K562 (cell line): ENCODE measurements around the gene SCARF2. TPM values are rescaled to one million over a fixed set of nuclear protein-coding genes. Genes with fewer than 3 reads are reported as not detected.

Experiments used
- MAZ ChIP-seq, 2 experiments: fragments of 450-650 bp in 1 of 2; sonication (generic) in 1 of 2; formaldehyde crosslinking; IDR thresholded peaks in 1 of 2; conservative IDR thresholded peaks in 1 of 2; 2 replicates each; pipeline versions ENCODE4 v1.4.0 to v1.5.0; 2020; ENCODE audit warnings: mild to moderate bottlenecking in 1 of 2, missing genetic modification reagents in 1 of 2
- MTA3 ChIP-seq: fragments of 450-650 bp; formaldehyde crosslinking; IDR thresholded peaks from 2 replicates; pipeline ENCODE4 v1.6.1; 2017; ENCODE audit warnings: mild to moderate bottlenecking, borderline replicate concordance
- ZBTB1 ChIP-seq: sonication (generic); formaldehyde crosslinking; IDR thresholded peaks from 2 replicates; pipeline ENCODE4 v1.8.1; 2023; ENCODE audit warnings: missing genetic modification reagents, low read depth, mild to moderate bottlenecking, borderline replicate concordance
- polyA plus RNA-seq, 8 experiments: library from polyadenylated mRNA; depleted of rRNA in 4 of 8; stranded (reverse) in 5 of 8; unstranded in 3 of 8; fragments of >200 nt; fragmentation: Nextera tagmentation in 2 of 8; fragmentation: Illumina TruSeq in 1 of 8; extraction: Ambion mirVana in 2 of 8; extraction: Trizol in 1 of 8; gene quantifications; 2 replicates each; pipeline versions ENCODE4 v1.2.1 to v1.2.3, GENCODE V29; 2011 to 2014; ENCODE audit warnings: inconsistent platforms in 1 of 8, missing spikeins in 1 of 8
- total RNA-seq, 7 experiments: library from RNA; depleted of rRNA in 6 of 7; stranded (reverse); fragments of >200 nt in 6 of 7; fragmentation: Illumina TruSeq in 2 of 7; extraction: Trizol in 2 of 7; gene quantifications; 2 replicates each; pipeline versions ENCODE4 v1.2.1 to v1.2.3, GENCODE V29; 2011 to 2021; ENCODE audit warnings: low replicate concordance in 1 of 7
- TF ChIP-seq, protein P1 (sequence below): fragments of 450-650 bp; IDR thresholded peaks from 2 replicates; pipeline ENCODE4 v1.6.1; 2016; ENCODE audit warnings: mild to moderate bottlenecking, moderate library complexity
- TF ChIP-seq, protein P2 (sequence below), 2 experiments: fragments of 450-650 bp in 1 of 2; sonication (generic) in 1 of 2; formaldehyde crosslinking in 1 of 2; IDR thresholded peaks; 2 replicates each; pipeline versions ENCODE4 v1.7.1 to v1.9.0; 2016 to 2022; ENCODE audit warnings: inconsistent platforms in 1 of 2, mild to moderate bottlenecking in 1 of 2, missing genetic modification reagents in 1 of 2

The SCARF2 gene
- total and polyA plus RNA-seq, 9 of the 15 experiments (the other 6 are each of a cell fraction or from before 2014, with no cell fraction given): 0.06 to 0.32 (median 0.21) TPM; not detected in 5

DNA sequence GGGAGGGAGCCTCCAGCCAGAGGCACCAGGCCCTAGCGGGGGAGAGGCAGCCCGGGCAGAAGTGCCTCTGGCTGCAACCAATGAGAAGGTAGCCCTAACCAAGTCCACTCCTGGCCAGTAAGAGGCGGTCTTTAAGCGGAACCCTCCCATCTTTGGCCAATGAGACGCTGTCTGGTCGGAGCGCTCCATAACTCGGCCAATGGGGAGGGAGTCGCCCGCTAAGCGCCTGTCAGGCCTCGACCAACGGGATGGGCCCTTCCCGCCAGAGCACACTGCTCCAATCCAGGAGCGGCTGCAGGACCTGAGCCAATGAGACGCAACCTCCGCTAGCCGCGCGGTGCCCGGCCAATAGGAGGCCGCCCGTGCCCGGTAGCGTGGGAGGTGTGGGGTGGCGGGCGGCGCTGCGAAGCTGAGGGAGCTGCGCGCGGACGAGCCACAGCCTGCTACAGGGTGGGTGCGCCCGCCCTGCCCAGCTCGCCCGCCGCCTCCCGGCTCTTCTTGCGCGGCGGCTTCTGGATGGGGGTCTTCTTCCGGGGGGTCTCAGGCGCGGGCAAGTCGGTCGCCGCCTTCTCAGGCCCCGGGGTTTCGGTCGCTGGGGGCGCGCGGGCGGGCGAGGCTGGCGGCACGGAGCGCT, 12.6 kb downstream of the SCARF2 start (continued):
- TF ChIP-seq, protein P1, sequence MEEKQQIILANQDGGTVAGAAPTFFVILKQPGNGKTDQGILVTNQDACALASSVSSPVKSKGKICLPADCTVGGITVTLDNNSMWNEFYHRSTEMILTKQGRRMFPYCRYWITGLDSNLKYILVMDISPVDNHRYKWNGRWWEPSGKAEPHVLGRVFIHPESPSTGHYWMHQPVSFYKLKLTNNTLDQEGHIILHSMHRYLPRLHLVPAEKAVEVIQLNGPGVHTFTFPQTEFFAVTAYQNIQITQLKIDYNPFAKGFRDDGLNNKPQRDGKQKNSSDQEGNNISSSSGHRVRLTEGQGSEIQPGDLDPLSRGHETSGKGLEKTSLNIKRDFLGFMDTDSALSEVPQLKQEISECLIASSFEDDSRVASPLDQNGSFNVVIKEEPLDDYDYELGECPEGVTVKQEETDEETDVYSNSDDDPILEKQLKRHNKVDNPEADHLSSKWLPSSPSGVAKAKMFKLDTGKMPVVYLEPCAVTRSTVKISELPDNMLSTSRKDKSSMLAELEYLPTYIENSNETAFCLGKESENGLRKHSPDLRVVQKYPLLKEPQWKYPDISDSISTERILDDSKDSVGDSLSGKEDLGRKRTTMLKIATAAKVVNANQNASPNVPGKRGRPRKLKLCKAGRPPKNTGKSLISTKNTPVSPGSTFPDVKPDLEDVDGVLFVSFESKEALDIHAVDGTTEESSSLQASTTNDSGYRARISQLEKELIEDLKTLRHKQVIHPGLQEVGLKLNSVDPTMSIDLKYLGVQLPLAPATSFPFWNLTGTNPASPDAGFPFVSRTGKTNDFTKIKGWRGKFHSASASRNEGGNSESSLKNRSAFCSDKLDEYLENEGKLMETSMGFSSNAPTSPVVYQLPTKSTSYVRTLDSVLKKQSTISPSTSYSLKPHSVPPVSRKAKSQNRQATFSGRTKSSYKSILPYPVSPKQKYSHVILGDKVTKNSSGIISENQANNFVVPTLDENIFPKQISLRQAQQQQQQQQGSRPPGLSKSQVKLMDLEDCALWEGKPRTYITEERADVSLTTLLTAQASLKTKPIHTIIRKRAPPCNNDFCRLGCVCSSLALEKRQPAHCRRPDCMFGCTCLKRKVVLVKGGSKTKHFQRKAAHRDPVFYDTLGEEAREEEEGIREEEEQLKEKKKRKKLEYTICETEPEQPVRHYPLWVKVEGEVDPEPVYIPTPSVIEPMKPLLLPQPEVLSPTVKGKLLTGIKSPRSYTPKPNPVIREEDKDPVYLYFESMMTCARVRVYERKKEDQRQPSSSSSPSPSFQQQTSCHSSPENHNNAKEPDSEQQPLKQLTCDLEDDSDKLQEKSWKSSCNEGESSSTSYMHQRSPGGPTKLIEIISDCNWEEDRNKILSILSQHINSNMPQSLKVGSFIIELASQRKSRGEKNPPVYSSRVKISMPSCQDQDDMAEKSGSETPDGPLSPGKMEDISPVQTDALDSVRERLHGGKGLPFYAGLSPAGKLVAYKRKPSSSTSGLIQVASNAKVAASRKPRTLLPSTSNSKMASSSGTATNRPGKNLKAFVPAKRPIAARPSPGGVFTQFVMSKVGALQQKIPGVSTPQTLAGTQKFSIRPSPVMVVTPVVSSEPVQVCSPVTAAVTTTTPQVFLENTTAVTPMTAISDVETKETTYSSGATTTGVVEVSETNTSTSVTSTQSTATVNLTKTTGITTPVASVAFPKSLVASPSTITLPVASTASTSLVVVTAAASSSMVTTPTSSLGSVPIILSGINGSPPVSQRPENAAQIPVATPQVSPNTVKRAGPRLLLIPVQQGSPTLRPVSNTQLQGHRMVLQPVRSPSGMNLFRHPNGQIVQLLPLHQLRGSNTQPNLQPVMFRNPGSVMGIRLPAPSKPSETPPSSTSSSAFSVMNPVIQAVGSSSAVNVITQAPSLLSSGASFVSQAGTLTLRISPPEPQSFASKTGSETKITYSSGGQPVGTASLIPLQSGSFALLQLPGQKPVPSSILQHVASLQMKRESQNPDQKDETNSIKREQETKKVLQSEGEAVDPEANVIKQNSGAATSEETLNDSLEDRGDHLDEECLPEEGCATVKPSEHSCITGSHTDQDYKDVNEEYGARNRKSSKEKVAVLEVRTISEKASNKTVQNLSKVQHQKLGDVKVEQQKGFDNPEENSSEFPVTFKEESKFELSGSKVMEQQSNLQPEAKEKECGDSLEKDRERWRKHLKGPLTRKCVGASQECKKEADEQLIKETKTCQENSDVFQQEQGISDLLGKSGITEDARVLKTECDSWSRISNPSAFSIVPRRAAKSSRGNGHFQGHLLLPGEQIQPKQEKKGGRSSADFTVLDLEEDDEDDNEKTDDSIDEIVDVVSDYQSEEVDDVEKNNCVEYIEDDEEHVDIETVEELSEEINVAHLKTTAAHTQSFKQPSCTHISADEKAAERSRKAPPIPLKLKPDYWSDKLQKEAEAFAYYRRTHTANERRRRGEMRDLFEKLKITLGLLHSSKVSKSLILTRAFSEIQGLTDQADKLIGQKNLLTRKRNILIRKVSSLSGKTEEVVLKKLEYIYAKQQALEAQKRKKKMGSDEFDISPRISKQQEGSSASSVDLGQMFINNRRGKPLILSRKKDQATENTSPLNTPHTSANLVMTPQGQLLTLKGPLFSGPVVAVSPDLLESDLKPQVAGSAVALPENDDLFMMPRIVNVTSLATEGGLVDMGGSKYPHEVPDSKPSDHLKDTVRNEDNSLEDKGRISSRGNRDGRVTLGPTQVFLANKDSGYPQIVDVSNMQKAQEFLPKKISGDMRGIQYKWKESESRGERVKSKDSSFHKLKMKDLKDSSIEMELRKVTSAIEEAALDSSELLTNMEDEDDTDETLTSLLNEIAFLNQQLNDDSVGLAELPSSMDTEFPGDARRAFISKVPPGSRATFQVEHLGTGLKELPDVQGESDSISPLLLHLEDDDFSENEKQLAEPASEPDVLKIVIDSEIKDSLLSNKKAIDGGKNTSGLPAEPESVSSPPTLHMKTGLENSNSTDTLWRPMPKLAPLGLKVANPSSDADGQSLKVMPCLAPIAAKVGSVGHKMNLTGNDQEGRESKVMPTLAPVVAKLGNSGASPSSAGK: no peak
- TF ChIP-seq ZBTB1 (CRISPR knock-in tag) (no peak), MAZ (CRISPR knock-in tag; conservative IDR thresholded peaks at IDR 0.05 in 1 of 2, IDR thresholded peaks at IDR 0.05 in 1 of 2) (no peak), MTA3 (no peak)
- TF ChIP-seq, protein P2, sequence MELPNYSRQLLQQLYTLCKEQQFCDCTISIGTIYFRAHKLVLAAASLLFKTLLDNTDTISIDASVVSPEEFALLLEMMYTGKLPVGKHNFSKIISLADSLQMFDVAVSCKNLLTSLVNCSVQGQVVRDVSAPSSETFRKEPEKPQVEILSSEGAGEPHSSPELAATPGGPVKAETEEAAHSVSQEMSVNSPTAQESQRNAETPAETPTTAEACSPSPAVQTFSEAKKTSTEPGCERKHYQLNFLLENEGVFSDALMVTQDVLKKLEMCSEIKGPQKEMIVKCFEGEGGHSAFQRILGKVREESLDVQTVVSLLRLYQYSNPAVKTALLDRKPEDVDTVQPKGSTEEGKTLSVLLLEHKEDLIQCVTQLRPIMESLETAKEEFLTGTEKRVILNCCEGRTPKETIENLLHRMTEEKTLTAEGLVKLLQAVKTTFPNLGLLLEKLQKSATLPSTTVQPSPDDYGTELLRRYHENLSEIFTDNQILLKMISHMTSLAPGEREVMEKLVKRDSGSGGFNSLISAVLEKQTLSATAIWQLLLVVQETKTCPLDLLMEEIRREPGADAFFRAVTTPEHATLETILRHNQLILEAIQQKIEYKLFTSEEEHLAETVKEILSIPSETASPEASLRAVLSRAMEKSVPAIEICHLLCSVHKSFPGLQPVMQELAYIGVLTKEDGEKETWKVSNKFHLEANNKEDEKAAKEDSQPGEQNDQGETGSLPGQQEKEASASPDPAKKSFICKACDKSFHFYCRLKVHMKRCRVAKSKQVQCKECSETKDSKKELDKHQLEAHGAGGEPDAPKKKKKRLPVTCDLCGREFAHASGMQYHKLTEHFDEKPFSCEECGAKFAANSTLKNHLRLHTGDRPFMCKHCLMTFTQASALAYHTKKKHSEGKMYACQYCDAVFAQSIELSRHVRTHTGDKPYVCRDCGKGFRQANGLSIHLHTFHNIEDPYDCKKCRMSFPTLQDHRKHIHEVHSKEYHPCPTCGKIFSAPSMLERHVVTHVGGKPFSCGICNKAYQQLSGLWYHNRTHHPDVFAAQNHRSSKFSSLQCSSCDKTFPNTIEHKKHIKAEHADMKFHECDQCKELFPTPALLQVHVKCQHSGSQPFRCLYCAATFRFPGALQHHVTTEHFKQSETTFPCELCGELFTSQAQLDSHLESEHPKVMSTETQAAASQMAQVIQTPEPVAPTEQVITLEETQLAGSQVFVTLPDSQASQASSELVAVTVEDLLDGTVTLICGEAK (IDR thresholded peaks at IDR 0.05): no peak
- TF ChIP-seq, protein P2 (CRISPR knock-in tag; IDR thresholded peaks at IDR 0.05): 0 out of 2 replicates have a peak, but pooled peaks have one; percentile 24
